H9 (cell line): ENCODE results near the gene FSTL1. TPM values are rescaled to one million over a fixed set of nuclear protein-coding genes. Genes with fewer than 3 reads are reported as not detected.

Source experiments
- DNase-seq: peaks from one replicate; pipeline ENCODE4 v3.0.0-alpha.2; 2017
- H2AFZ ChIP-seq: one replicate; pipeline ENCODE4 v1.6.1; 2013; ENCODE audit warnings: mild to moderate bottlenecking, low read length, control low read depth, moderate library complexity
- H2AK5ac ChIP-seq: 2 replicates; pipeline ENCODE4 v1.6.1; 2013; ENCODE audit warnings: low read length, control low read depth, mixed read lengths; ENCODE audit not compliant: insufficient read length
- H2BK120ac ChIP-seq: one replicate; pipeline ENCODE4 v1.6.1; 2013; ENCODE audit warnings: low read depth, mild to moderate bottlenecking, low read length, control low read depth, inconsistent platforms; ENCODE audit not compliant: poor library complexity, severe bottlenecking
- H2BK12ac ChIP-seq: 2 replicates; pipeline ENCODE4 v1.6.1; 2013; ENCODE audit warnings: low read length, control low read depth, mixed read lengths, low read depth; ENCODE audit not compliant: insufficient read length
- H2BK15ac ChIP-seq: 2 replicates; pipeline ENCODE4 v1.6.1; 2013; ENCODE audit warnings: low read depth, low read length, control low read depth
- H2BK20ac ChIP-seq: one replicate; pipeline ENCODE4 v1.6.1; 2013; ENCODE audit warnings: low read depth, mild to moderate bottlenecking, low read length, control low read depth, inconsistent platforms; ENCODE audit not compliant: poor library complexity, severe bottlenecking
- H2BK5ac ChIP-seq: 2 replicates; pipeline ENCODE4 v1.6.1; 2013; ENCODE audit warnings: low read length, control low read depth, mixed read lengths; ENCODE audit not compliant: insufficient read length
- H3K14ac ChIP-seq: 2 replicates; pipeline ENCODE4 v1.6.1; 2013; ENCODE audit warnings: low read length, control low read depth; ENCODE audit not compliant: insufficient read depth
- H3K18ac ChIP-seq: 2 replicates; pipeline ENCODE4 v1.6.1; 2013; ENCODE audit warnings: low read depth, mild to moderate bottlenecking, mixed read lengths, low read length, control low read depth; ENCODE audit not compliant: insufficient read length
- H3K23ac ChIP-seq: 2 replicates; pipeline ENCODE4 v1.6.1; 2013; ENCODE audit warnings: low read length, control low read depth, mixed read lengths, low read depth; ENCODE audit not compliant: insufficient read length
- H3K23me2 ChIP-seq: 2 replicates; pipeline ENCODE4 v1.6.1; 2013; ENCODE audit warnings: low read depth, mild to moderate bottlenecking, mixed read lengths, low read length, control low read depth; ENCODE audit not compliant: insufficient read length, poor library complexity, severe bottlenecking
- H3K27ac ChIP-seq: 2 replicates; pipeline ENCODE4 v1.5.1; 2013; ENCODE audit warnings: low read length, control low read depth, mixed read lengths, low read depth; ENCODE audit not compliant: insufficient read length
- H3K27me3 ChIP-seq: 2 replicates; pipeline ENCODE4 v1.6.1; 2013; ENCODE audit warnings: low read length, control low read depth, inconsistent platforms; ENCODE audit not compliant: insufficient read depth
- H3K4ac ChIP-seq: 2 replicates; pipeline ENCODE4 v1.6.1; 2013; ENCODE audit warnings: low read depth, mild to moderate bottlenecking, control low read depth, inconsistent platforms, low read length, moderate library complexity
- H3K4me1 ChIP-seq: 2 replicates; pipeline ENCODE4 v1.6.1; 2013; ENCODE audit warnings: low read length, control low read depth, inconsistent platforms; ENCODE audit not compliant: insufficient read depth
- H3K4me2 ChIP-seq: 2 replicates; pipeline ENCODE4 v1.6.1; 2013; ENCODE audit warnings: low read length, control low read depth, mixed read lengths; ENCODE audit not compliant: insufficient read length, insufficient read depth
- H3K56ac ChIP-seq: 2 replicates; pipeline ENCODE4 v1.6.1; 2013; ENCODE audit warnings: low read depth, mild to moderate bottlenecking, mixed read lengths, low read length, control low read depth; ENCODE audit not compliant: insufficient read length
- H3K79me1 ChIP-seq: 2 replicates; pipeline ENCODE4 v1.6.1; 2013; ENCODE audit warnings: low read depth, mild to moderate bottlenecking, moderate library complexity, low read length, control low read depth, inconsistent platforms; ENCODE audit not compliant: insufficient read depth, poor library complexity, severe bottlenecking
- H3K79me2 ChIP-seq: 2 replicates; pipeline ENCODE4 v1.6.1; 2013; ENCODE audit warnings: low read length, control low read depth, inconsistent platforms; ENCODE audit not compliant: insufficient read depth
- H3K9ac ChIP-seq: 2 replicates; pipeline ENCODE4 v1.6.1; 2013; ENCODE audit warnings: low read length, control low read depth, mixed read lengths; ENCODE audit not compliant: insufficient read length; ENCODE audit errors: extremely low read depth
- H3K9me3 ChIP-seq: one replicate; pipeline ENCODE4 v1.6.1; 2013; ENCODE audit warnings: low read depth, low read length, inconsistent platforms; ENCODE audit not compliant: control insufficient read depth
- H3T11ph ChIP-seq: one replicate; pipeline ENCODE4 v1.6.1; 2013; ENCODE audit warnings: mild to moderate bottlenecking, low read length, control low read depth, inconsistent platforms
- H4K20me1 ChIP-seq: one replicate; pipeline ENCODE4 v1.6.1; 2013; ENCODE audit not compliant: control insufficient read depth, insufficient read length, insufficient read depth
- H4K5ac ChIP-seq: 2 replicates; pipeline ENCODE4 v1.6.1; 2013; ENCODE audit warnings: low read depth, mild to moderate bottlenecking, mixed read lengths, low read length, control low read depth; ENCODE audit not compliant: insufficient read length
- H4K8ac ChIP-seq: replicated peaks from 2 replicates; pipeline ENCODE4 v1.6.1; 2013; ENCODE audit warnings: low read length, control low read depth, mixed read lengths, low read depth; ENCODE audit not compliant: insufficient read length
- H4K91ac ChIP-seq: 2 replicates; pipeline ENCODE4 v1.6.1; 2013; ENCODE audit warnings: low read depth, mild to moderate bottlenecking, moderate library complexity, mixed read lengths, low read length, control low read depth; ENCODE audit not compliant: insufficient read length
- H3K27ac Mint-ChIP-seq, 3 experiments: 2 replicates in 2 of 3; 3 replicates in 1 of 3; pipeline ENCODE4 v1.8.0; 2020 to 2021; ENCODE audit warnings: mixed read lengths in 3 of 3, mild to moderate bottlenecking in 1 of 3, moderate library complexity in 1 of 3
- H3K27me3 Mint-ChIP-seq: 2 replicates; pipeline ENCODE4 v1.8.0; 2021; ENCODE audit warnings: low read depth, mild to moderate bottlenecking, moderate library complexity, mixed read lengths
- H3K36me3 Mint-ChIP-seq, 3 experiments: 2 replicates in 2 of 3; 3 replicates in 1 of 3; pipeline ENCODE4 v1.8.0; 2020 to 2021; ENCODE audit warnings: low read depth in 3 of 3, mixed read lengths in 3 of 3; ENCODE audit not compliant: insufficient read depth in 1 of 3
- H3K4me1 Mint-ChIP-seq, 2 experiments: 2 replicates each; pipeline ENCODE4 v1.8.0; 2020; ENCODE audit warnings: mixed read lengths in 2 of 2
- H3K4me3 Mint-ChIP-seq, 2 experiments: 2 replicates in 1 of 2; 3 replicates in 1 of 2; pipeline ENCODE4 v1.8.0; 2020 to 2021; ENCODE audit warnings: mild to moderate bottlenecking in 2 of 2, mixed read lengths in 2 of 2, moderate library complexity in 1 of 2
- H3K9me3 Mint-ChIP-seq, 2 experiments: 2 replicates in 1 of 2; 3 replicates in 1 of 2; pipeline ENCODE4 v1.8.0; 2020; ENCODE audit warnings: mild to moderate bottlenecking in 2 of 2, mixed read lengths in 2 of 2, moderate library complexity in 1 of 2
- WGBS: extraction: QIAGEN DNeasy Blood & Tissue Kit; methylation state at CpG from one replicate; pipeline ENCODE4 v1.1.7; 2013; ENCODE audit warnings: missing lambda C conversion rate, low lambda C conversion rate, mixed read lengths; ENCODE audit not compliant: insufficient read length; ENCODE audit errors: extremely low coverage; 5-methylcytosine and 5-hydroxymethylcytosine counted together
- total RNA-seq: library from RNA; stranded (reverse); gene quantifications from 2 replicates; pipeline ENCODE4 v1.2.1, GENCODE V29; 2021
- TF ChIP-seq, protein P1 (sequence below): fragments of 200-600 bp; sonication (generic); conservative IDR thresholded peaks from 3 replicates; pipeline ENCODE4 v1.8.0; 2021; ENCODE audit warnings: antibody characterized with exemption, mild to moderate bottlenecking

The FSTL1 gene
- total RNA-seq, 1 experiment from 2014 or later, result 326 TPM

DNA sequence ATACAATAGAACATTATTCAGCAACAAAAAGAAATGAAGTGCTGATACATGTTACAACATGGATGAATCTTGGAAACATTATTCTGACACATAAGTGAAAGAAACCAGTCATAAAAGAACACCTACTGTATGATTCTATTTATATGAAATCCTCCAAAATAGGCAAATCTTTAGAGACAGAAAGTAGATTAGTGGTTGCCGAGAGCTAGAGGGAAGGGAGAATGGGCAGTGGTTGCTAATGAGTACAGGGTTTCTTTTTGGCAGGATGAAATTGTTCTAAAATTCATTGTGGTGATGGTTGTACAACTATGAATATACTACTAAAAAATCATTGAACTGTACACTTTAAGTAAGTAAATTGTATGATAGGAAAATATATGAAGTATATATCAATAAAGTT lies 95.3 kb downstream of the FSTL1 start:
- TF ChIP-seq, protein P1, sequence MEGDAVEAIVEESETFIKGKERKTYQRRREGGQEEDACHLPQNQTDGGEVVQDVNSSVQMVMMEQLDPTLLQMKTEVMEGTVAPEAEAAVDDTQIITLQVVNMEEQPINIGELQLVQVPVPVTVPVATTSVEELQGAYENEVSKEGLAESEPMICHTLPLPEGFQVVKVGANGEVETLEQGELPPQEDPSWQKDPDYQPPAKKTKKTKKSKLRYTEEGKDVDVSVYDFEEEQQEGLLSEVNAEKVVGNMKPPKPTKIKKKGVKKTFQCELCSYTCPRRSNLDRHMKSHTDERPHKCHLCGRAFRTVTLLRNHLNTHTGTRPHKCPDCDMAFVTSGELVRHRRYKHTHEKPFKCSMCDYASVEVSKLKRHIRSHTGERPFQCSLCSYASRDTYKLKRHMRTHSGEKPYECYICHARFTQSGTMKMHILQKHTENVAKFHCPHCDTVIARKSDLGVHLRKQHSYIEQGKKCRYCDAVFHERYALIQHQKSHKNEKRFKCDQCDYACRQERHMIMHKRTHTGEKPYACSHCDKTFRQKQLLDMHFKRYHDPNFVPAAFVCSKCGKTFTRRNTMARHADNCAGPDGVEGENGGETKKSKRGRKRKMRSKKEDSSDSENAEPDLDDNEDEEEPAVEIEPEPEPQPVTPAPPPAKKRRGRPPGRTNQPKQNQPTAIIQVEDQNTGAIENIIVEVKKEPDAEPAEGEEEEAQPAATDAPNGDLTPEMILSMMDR, result no peak
- no peaks in the 10 kb centered on the region for H3K4me1 Mint-ChIP-seq

More for the DNA sequence above, 95.3 kb downstream of the FSTL1 start:
- H2BK20ac ChIP-seq, result no peak overlapping the region
- H3K27ac ChIP-seq, result no peak overlapping the region
- H3K23me2 ChIP-seq, result no peaks in the 10 kb centered on the region
- no peak overlapping the region for H2BK15ac ChIP-seq
- no peak for DNase-seq
- H4K5ac ChIP-seq, result no peak overlapping the region
- H3K4me2 ChIP-seq, result no peak overlapping the region
- H3K79me1 ChIP-seq, result no peaks in the 10 kb centered on the region
- H4K91ac ChIP-seq, result no peak overlapping the region
- no peaks in the 10 kb centered on the region for H3K27me3 ChIP-seq
- no peak overlapping the region for H2AFZ ChIP-seq
- no peak overlapping the region for H3K18ac ChIP-seq
- H3K27ac Mint-ChIP-seq, result no peak overlapping the region
- H3K27me3 Mint-ChIP-seq, result peaks cover 2% of the 10 kb centered on the region
- no peak overlapping the region for H2AK5ac ChIP-seq
- no peak overlapping the region for H2BK120ac ChIP-seq
- no peak overlapping the region for H3K56ac ChIP-seq
- no peak overlapping the region for H3K4ac ChIP-seq
- no peak overlapping the region for H3K9ac ChIP-seq
- WGBS, result no CpG with 5 or more reads among the region's 1 CpG
- H3K36me3 Mint-ChIP-seq, result no peaks in the 10 kb centered on the region
- H3K4me3 Mint-ChIP-seq, result no peak overlapping the region
- H3K79me2 ChIP-seq, result no peaks in the 10 kb centered on the region
- H2BK5ac ChIP-seq, result no peak overlapping the region
- H3K23ac ChIP-seq, result no peak overlapping the region
- H3K4me1 ChIP-seq, result no peaks in the 10 kb centered on the region
- no peaks in the 10 kb centered on the region for H3K9me3 ChIP-seq
- no peak overlapping the region for H3K14ac ChIP-seq
- no peaks in the 10 kb centered on the region for H4K20me1 ChIP-seq
- H3T11ph ChIP-seq, result no peak overlapping the region
- H4K8ac ChIP-seq, result no peak overlapping the region
- no peak overlapping the region for H2BK12ac ChIP-seq
- no peaks in the 10 kb centered on the region for H3K9me3 Mint-ChIP-seq
